ENCODE measurements around the gene P3H2.

DNA sequence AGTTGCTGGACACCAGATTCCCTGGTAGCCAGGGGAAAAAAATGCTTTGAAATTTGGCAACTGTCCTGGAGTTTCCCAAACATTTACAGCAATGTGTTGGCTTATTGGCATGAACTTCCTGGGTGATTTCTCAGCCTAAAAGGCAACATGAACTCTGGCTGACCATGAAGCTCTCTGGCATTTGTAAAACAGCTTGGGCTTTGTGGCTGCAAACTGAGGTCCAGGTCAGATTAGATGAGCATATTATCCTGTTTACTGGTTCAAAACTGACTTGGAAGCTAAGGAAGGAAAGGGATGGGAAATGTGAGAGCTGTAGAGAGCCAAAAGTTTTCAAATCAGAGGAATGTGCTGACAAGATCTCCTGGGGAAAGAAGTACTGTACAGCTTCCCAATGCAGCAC is 139.0 kb downstream of the P3H2 start:
- TF ChIP-seq, protein P1, sequence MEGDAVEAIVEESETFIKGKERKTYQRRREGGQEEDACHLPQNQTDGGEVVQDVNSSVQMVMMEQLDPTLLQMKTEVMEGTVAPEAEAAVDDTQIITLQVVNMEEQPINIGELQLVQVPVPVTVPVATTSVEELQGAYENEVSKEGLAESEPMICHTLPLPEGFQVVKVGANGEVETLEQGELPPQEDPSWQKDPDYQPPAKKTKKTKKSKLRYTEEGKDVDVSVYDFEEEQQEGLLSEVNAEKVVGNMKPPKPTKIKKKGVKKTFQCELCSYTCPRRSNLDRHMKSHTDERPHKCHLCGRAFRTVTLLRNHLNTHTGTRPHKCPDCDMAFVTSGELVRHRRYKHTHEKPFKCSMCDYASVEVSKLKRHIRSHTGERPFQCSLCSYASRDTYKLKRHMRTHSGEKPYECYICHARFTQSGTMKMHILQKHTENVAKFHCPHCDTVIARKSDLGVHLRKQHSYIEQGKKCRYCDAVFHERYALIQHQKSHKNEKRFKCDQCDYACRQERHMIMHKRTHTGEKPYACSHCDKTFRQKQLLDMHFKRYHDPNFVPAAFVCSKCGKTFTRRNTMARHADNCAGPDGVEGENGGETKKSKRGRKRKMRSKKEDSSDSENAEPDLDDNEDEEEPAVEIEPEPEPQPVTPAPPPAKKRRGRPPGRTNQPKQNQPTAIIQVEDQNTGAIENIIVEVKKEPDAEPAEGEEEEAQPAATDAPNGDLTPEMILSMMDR (conservative IDR thresholded peaks at IDR 0.05; ENCODE audit: low read length) = no peak
- no peak for TF ChIP-seq EZH2phosphoT487 (IDR thresholded peaks at IDR 0.05; ENCODE audit: borderline replicate concordance)
